Measurements from ENCODE around the gene SNRPB.
A peak's percentile ranks its signal among the peaks of the same experiment; 100 is the strongest.

SNRPB gene

DNA sequence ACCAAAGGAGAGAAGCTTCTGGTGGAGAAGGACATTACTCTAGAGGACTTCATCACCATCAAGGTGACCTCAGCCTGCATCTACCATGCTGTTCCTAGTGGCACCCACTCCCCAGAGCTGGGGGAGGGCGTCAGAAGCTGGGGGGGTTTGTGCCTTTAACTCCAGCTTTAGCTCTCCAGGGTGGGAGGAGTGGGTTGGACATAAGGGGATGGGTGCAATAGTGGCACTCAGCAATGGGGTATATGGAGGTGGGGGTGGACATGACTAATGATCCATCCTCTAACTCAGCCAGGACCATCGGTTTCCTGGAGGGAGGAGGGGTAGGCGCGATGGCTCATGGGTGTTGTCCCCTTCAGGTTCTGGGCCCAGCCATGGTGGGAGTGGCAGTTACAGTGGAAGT lies 40.1 kb downstream of the SNRPB start:
- DNase-seq (ENCODE audit: low spot score) = no peak
- no peak for FAIRE-seq

DNA sequence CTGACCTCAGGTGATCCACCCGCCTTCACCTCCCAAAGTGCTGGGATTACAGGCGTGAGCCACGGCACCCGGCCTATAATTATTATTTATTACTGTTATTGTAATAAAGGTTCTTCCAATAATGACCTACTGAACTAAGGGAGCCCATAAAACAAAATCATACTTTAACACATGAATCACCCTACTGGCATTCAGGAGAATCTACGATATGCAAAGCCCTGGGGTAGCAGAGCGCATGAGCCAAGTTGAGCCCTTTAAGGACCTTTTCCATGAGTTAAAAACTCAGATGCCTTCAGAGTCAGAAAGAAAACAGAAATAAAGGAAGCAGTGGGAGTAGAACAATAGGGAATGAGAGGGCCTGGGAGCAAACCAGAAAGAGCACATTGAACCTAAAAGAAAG lies 41.5 kb downstream of the SNRPB start:
- no peak for FAIRE-seq

DNA sequence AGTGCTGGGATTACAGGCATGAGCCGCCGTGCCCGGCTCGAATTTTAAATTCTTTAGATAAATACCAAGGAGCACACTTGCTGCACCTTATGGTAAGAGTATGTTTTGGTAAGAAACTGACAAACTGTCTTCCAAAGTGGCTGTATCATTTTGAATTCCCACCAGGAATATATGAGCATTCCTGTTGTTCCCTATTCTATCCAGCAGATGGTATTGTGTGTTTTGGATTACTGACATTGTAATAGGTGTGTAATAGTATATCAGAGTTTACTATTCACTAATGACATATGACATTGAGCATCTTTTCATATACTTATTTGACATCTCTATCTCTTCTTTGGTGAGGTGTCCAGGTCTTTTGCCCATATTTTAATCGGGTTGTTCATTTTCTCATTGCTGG lies 49.3 kb downstream of the SNRPB start:
- FAIRE-seq = no peak
- peak; percentile 10 for DNase-seq (ENCODE audit: low spot score)

More for the DNA sequence above, 41.5 kb downstream of the SNRPB start:
- DNase-seq (ENCODE audit: low spot score) = no peak

DNA sequence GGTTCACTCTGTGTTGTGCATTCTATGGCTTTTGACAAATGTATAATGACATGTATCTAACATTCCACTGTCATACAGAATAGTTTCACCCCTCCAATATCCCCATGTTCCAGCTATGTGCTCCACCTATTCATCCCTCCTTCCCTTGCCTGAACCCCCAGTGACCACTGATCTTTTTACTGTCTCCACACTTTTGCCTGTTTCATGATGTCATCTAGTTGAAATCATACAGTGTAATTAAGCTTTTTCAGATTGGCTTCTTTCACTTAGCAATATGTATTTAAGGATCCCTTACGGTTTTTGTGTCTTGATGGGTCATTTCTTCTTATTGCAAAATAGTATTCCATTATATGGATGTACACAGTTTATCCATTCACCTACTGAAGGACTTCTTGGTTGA lies 50.1 kb downstream of the SNRPB start:
- FAIRE-seq (no peak), DNase-seq (ENCODE audit: low spot score) (no peak)

DNA sequence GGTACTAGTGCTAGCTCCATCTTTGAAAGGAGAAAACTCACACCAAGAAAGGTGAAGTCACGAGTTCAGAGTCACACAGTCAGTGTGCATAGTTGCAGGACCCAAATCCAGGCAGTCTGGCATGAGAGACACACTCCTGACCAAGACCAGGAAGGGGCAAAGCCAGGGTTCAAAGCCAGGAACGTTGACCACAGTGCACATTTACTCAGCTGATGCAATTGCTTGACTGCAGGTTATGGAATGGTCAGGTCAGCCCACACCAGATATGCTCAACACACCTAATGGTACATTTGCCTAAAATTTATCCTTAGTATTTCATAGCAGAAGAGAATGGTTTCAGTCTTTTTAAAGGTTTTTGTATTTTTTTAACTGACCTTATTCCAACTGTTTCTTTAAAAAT lies 52.2 kb downstream of the SNRPB start:
- no peak for FAIRE-seq
- DNase-seq (ENCODE audit: low spot score) = no peak

DNA sequence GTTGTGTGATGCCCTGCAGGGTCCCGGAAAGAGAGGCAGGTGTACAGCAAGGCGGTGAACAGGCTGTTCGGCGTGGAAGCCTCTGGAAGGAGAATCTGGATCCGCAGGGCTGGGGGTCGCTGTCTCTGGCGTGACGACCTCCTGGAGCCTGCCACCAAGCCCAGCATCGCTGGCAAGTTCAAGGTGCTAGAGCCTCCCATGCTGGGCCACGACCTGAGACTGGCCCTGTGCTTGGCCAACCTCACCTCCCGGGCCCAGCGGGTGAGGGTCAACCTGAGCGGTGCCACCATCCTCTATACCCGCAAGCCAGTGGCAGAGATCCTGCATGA lies 53.4 kb downstream of the SNRPB start:
- no peak for FAIRE-seq
- no peak for DNase-seq (ENCODE audit: low spot score)

DNA sequence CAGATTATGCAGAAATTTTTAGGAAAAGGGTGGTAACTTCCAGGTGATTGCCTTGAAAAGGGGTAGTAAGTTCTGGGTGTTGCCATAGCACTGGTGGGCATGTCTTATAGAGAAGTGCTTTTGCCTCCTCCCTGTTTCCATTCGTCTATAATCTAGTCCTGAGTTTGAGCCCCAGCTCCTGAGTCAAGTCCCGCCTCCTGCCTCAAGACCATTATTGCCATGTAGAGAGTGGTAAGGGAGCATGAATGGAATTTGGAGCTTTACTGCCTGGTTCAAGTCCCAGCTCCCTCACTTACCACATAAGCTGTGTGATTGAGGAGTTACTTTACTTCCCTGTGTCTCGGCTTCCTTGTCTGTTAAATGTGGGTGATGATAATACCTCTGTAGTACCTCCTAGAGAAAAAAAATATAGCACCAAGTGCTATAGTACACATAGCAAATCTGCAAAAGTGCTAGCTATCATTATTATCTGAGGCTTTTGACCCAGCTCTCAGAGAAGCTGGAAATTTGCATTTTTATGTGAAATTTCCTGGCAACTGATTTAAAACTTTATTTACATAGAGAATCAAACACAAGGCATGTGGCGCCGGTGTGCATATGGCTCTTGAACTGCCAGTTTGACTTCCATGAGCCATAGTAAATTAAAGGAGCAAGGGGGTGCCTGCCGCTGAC lies 53.9 kb downstream of the SNRPB start:
- FAIRE-seq = no peak
- no peak for DNase-seq (ENCODE audit: low spot score)
